Stimulated activated CD8-positive, alpha-beta memory T cell treated with anti-CD3 and anti-CD28 coated beads, Interleukin-12 subunit alpha, Interleukin-12 subunit beta, amount 100 ng/mL, for 1 hour (primary cell): ENCODE data around the gene PLA2G1B.

Source experiments
- DNase-seq: peaks from one replicate; pipeline ENCODE4 v3.0.0-alpha.2; 2020; ENCODE audit warnings: low read depth

PLA2G1B gene

GRCh38 chr12:120327593-120327992 lies at the start of gene PLA2G1B:
TSS of gene PLA2G1B (minus strand) at chr12:120327779. CDS start at chr12:120327753, 26 bp downstream.
- DNase-seq = no peak

- no peak for DNase-seq
These were observed 49.5 kb upstream of the PLA2G1B start for GRCh38 chr12:120376934-120377572.

- no peak for DNase-seq
These were observed 48.8 kb upstream of the PLA2G1B start for GRCh38 chr12:120376416-120376815.

GRCh38 chr12:120376009-120376408 lies 48.4 kb upstream of the PLA2G1B start:
- DNase-seq = no peak

- DNase-seq = no peak
These were observed 46.1 kb upstream of the PLA2G1B start for GRCh38 chr12:120373683-120374082.

- no peak for DNase-seq
These were observed 43.0 kb upstream of the PLA2G1B start for GRCh38 chr12:120370343-120371243.

GRCh38 chr12:120369603-120370342 lies 42.2 kb upstream of the PLA2G1B start:
- no peak for DNase-seq

GRCh38 chr12:120368789-120369602 lies 41.4 kb upstream of the PLA2G1B start, which contains the start of gene MSI1:
TSS of gene MSI1 (minus strand) at chr12:120369164. CDS start at chr12:120369091, 73 bp downstream.
- DNase-seq = no peak

GRCh38 chr12:120367924-120368788 lies 40.6 kb upstream of the PLA2G1B start:
- no peak for DNase-seq

GRCh38 chr12:120367233-120367923 lies 39.8 kb upstream of the PLA2G1B start:
- no peak for DNase-seq

- no peak for DNase-seq
These were observed 39.3 kb upstream of the PLA2G1B start for GRCh38 chr12:120366845-120367232.

GRCh38 chr12:120366341-120366705 lies 38.7 kb upstream of the PLA2G1B start:
- DNase-seq = no peak

- DNase-seq = no peak
These were observed 38.2 kb upstream of the PLA2G1B start for GRCh38 chr12:120365675-120366340.

- DNase-seq = no peak
These were observed 36.9 kb upstream of the PLA2G1B start for GRCh38 chr12:120364487-120364886.

GRCh38 chr12:120363274-120363855 lies 35.8 kb upstream of the PLA2G1B start:
- no peak for DNase-seq

GRCh38 chr12:120362516-120363273 lies 35.1 kb upstream of the PLA2G1B start:
- no peak for DNase-seq

- DNase-seq = no peak
These were observed 34.1 kb upstream of the PLA2G1B start for GRCh38 chr12:120361506-120362208.

- DNase-seq = no peak
These were observed 31.5 kb upstream of the PLA2G1B start for GRCh38 chr12:120359128-120359527.
